Adrenal gland (tissue), 5 donors: ENCODE results near the gene CRISPLD2.

Source experiments
- CTCF ChIP-seq, 6 experiments: fragments of 450-650 bp in 4 of 6; fragments of 200-600 bp in 2 of 6; sonication (generic) in 1 of 6; IDR thresholded peaks; 1 replicate in 5 of 6; 2 replicates in 1 of 6; pipeline versions ENCODE4 v1.5.1 to v1.8.0; 2016 to 2021; ENCODE audit warnings: antibody characterized with exemption in 6 of 6, mild to moderate bottlenecking in 2 of 6, moderate library complexity in 1 of 6
- POLR2A ChIP-seq, 2 donors: fragments of 450-650 bp; IDR thresholded peaks; one replicate each; pipeline ENCODE4 v1.6.1; 2017; ENCODE audit warnings: antibody characterized with exemption in 2 of 2, mild to moderate bottlenecking in 2 of 2, moderate library complexity in 1 of 2
- donor health status: DM: no; HTN: no; CAD: no.

GRCh38 chr16:84957192-84957591, 137.4 kb downstream of the CRISPLD2 start:
- TF ChIP-seq CTCF (IDR thresholded peaks at IDR 0.05), result no peak
- no peak for TF ChIP-seq POLR2A (IDR thresholded peaks at IDR 0.05)
